AG09309 (cell line): ENCODE data around the gene VAMP1.

Experiments used
- DNase-seq: peaks from one replicate; pipeline ENCODE4 v3.0.0-alpha.2; 2010; ENCODE audit warnings: low read depth
- H3K4me3 ChIP-seq: 2 replicates; pipeline ENCODE4 v1.5.1; 2011; ENCODE audit warnings: mild to moderate bottlenecking, low read depth, low read length, moderate library complexity; ENCODE audit not compliant: control insufficient read depth
- TF ChIP-seq, protein P1 (sequence below): IDR thresholded peaks from 2 replicates; pipeline ENCODE4 v1.5.1; 2011; ENCODE audit warnings: mild to moderate bottlenecking, low read depth, low read length, inconsistent platforms; ENCODE audit not compliant: insufficient read depth, control insufficient read depth; ENCODE audit errors: missing control alignments

The VAMP1 gene

DNA sequence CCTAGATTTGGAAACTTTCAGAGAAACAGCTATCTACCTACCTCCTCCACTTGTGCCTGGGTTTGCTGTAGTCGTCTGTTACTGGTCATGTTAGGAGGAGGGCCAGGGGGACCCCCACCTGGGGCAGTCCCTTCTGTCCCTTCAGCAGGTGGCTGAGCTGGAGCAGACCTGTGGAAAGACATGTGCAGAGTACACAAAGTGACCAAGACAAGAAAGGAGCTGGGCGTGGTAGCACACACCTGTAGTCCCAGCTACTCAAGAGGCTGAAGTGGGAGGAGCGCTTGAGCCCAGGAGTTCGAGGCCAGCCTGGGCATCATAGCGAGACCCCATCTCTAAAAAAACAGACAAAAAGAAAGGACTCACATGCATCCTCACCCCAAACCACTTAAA is 4.3 kb downstream of the VAMP1 start:
- DNase-seq, result no peak
- TF ChIP-seq, protein P1, sequence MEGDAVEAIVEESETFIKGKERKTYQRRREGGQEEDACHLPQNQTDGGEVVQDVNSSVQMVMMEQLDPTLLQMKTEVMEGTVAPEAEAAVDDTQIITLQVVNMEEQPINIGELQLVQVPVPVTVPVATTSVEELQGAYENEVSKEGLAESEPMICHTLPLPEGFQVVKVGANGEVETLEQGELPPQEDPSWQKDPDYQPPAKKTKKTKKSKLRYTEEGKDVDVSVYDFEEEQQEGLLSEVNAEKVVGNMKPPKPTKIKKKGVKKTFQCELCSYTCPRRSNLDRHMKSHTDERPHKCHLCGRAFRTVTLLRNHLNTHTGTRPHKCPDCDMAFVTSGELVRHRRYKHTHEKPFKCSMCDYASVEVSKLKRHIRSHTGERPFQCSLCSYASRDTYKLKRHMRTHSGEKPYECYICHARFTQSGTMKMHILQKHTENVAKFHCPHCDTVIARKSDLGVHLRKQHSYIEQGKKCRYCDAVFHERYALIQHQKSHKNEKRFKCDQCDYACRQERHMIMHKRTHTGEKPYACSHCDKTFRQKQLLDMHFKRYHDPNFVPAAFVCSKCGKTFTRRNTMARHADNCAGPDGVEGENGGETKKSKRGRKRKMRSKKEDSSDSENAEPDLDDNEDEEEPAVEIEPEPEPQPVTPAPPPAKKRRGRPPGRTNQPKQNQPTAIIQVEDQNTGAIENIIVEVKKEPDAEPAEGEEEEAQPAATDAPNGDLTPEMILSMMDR, result no peak
- no peak overlapping the region for H3K4me3 ChIP-seq

GRCh38 chr12:6465467-6466183 is 4.9 kb downstream of the VAMP1 start:
- TF ChIP-seq, protein P1, result peak; percentile 90
- H3K4me3 ChIP-seq, result no peak overlapping the region
- peak; percentile 42 for DNase-seq

GRCh38 chr12:6464531-6464930 is 5.9 kb downstream of the VAMP1 start:
- H3K4me3 ChIP-seq, result no peak overlapping the region
- TF ChIP-seq, protein P1, result no peak
- no peak for DNase-seq

DNA sequence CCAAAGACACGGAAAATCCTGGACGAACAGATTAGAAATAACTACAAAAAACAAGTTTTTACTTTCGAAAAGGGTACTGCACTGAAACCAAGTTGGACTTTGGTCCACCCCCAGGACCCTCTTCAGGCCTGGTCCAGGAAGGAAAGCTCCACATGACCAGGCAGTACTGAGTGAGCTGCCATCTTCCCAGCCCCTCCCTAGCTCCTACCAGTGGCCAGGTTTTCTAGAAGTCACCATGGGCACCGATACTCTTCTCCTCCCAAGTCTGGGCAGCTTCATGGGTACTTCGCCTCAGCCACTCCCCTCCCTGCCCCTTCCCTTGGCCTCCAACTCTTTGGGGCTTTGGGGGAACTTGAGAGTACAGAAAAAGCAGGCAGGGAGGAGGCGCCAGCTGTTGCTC is 6.6 kb downstream of the VAMP1 start:
- H3K4me3 ChIP-seq, result no peak overlapping the region
- TF ChIP-seq, protein P1, result no peak
- no peak for DNase-seq

DNA sequence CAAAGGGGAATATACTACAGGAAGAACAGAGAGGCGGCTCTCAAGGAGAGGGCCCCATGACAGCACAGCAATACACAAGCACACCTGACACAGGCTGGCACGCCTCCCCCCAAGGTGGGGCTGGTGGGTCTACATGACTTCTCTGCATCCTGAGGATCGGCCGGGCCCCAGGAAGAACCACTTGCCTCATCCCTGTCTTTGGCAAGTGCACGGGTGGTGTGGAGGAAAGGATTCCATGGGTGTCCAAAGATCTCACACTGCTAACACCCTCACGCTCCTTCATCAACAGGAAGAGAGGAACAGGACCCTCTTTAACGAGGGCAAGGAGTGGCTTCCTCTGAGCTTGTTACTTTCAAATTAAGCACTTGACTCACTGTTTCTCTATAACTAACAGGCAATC is 7.3 kb downstream of the VAMP1 start:
- TF ChIP-seq, protein P1, result no peak
- H3K4me3 ChIP-seq, result no peak overlapping the region

GRCh38 chr12:6462234-6462995 is 8.1 kb downstream of the VAMP1 start:
- no peak overlapping the region for H3K4me3 ChIP-seq
- no peak for DNase-seq
- TF ChIP-seq, protein P1, result no peak

More for the DNA sequence above, 7.3 kb downstream of the VAMP1 start:
- DNase-seq, result no peak
